ENCODE data around the gene FAM168A.

The FAM168A gene

GRCh38 chr11:73632996-73633395 is 35.1 kb upstream of the FAM168A start:
- Histone ChIP-seq H3K27me3 (ENCODE audit: insufficient read depth, low read length) (peaks cover 27% of the 10 kb centered on the region; the same call in 1 of the 2 replicates), H3K9ac (ENCODE audit: low read depth, low read length) (no peak overlapping the region), H3K27ac (ENCODE audit: low read depth, low read length) (no peak overlapping the region), H3K4me1 (ENCODE audit: insufficient read depth, low read length) (peaks cover 27% of the 10 kb centered on the region), H3K4me3 (ENCODE audit: low read length) (no peak overlapping the region), H3K36me3 (ENCODE audit: insufficient read depth, low read length) (no peaks in the 10 kb centered on the region), H3K9me3 (ENCODE audit: insufficient read depth, low read depth, low read length) (no peaks in the 10 kb centered on the region)
- WGBS, result 87% methylated on average over 4 of the region's 4 CpGs

- 78% methylated on average over 7 of the region's 7 CpGs for WGBS
- Histone ChIP-seq H3K27me3 (ENCODE audit: insufficient read depth, low read length) (peaks cover 44% of the 10 kb centered on the region; the same call in 1 of the 2 replicates), H3K27ac (ENCODE audit: low read depth, low read length) (no peak overlapping the region), H3K4me3 (ENCODE audit: low read length) (no peak overlapping the region), H3K9ac (ENCODE audit: low read depth, low read length) (no peak overlapping the region), H3K36me3 (ENCODE audit: insufficient read depth, low read length) (no peaks in the 10 kb centered on the region), H3K4me1 (ENCODE audit: insufficient read depth, low read length) (peaks cover 30% of the 10 kb centered on the region), H3K9me3 (ENCODE audit: insufficient read depth, low read depth, low read length) (no peaks in the 10 kb centered on the region)
Observed at GRCh38 chr11:73629907-73630306, 32.0 kb upstream of the FAM168A start.

- Histone ChIP-seq H3K27me3 (ENCODE audit: insufficient read depth, low read length) (peaks cover 45% of the 10 kb centered on the region; the same call in 1 of the 2 replicates), H3K9ac (ENCODE audit: low read depth, low read length) (no peak overlapping the region), H3K27ac (ENCODE audit: low read depth, low read length) (no peak overlapping the region), H3K4me3 (ENCODE audit: low read length) (no peak overlapping the region), H3K4me1 (ENCODE audit: insufficient read depth, low read length) (peaks cover 21% of the 10 kb centered on the region), H3K9me3 (ENCODE audit: insufficient read depth, low read depth, low read length) (no peaks in the 10 kb centered on the region), H3K36me3 (ENCODE audit: insufficient read depth, low read length) (no peaks in the 10 kb centered on the region)
- WGBS, result 47% methylated on average over 19 of the region's 19 CpGs
Observed at GRCh38 chr11:73625696-73626318, 27.9 kb upstream of the FAM168A start.

- H3K27me3 ChIP-seq (ENCODE audit: insufficient read depth, low read length), result peaks cover 28% of the 10 kb centered on the region; the same call in 1 of the 2 replicates
- peaks cover 9% of the 10 kb centered on the region; the same call in 1 of the 2 replicates for H3K4me1 ChIP-seq (ENCODE audit: insufficient read depth, low read length)
- no peaks in the 10 kb centered on the region for H3K9me3 ChIP-seq (ENCODE audit: insufficient read depth, low read depth, low read length)
- H3K9ac ChIP-seq (ENCODE audit: low read depth, low read length), result no peak overlapping the region
- no peak overlapping the region for H3K4me3 ChIP-seq (ENCODE audit: low read length)
- WGBS, result 96% methylated on average over 3 of the region's 3 CpGs
- H3K36me3 ChIP-seq (ENCODE audit: insufficient read depth, low read length), result no peaks in the 10 kb centered on the region
- H3K27ac ChIP-seq (ENCODE audit: low read depth, low read length), result no peak overlapping the region
Observed at GRCh38 chr11:73623686-73624085, 25.8 kb upstream of the FAM168A start.

- WGBS, result 78% methylated on average over 4 of the region's 4 CpGs
- no peak overlapping the region for H3K9ac ChIP-seq (ENCODE audit: low read depth, low read length)
- no peak overlapping the region for H3K27ac ChIP-seq (ENCODE audit: low read depth, low read length)
- H3K4me1 ChIP-seq (ENCODE audit: insufficient read depth, low read length), result peaks cover 4% of the 10 kb centered on the region; the same call in 1 of the 2 replicates
- no peaks in the 10 kb centered on the region for H3K36me3 ChIP-seq (ENCODE audit: insufficient read depth, low read length)
- H3K4me3 ChIP-seq (ENCODE audit: low read length), result no peak overlapping the region
- H3K9me3 ChIP-seq (ENCODE audit: insufficient read depth, low read depth, low read length), result no peaks in the 10 kb centered on the region
- peaks cover 25% of the 10 kb centered on the region; the same call in 1 of the 2 replicates for H3K27me3 ChIP-seq (ENCODE audit: insufficient read depth, low read length)
Observed at GRCh38 chr11:73622926-73623593, 25.1 kb upstream of the FAM168A start.

- Histone ChIP-seq H3K27me3 (ENCODE audit: insufficient read depth, low read length) (no peaks in the 10 kb centered on the region), H3K36me3 (ENCODE audit: insufficient read depth, low read length) (no peaks in the 10 kb centered on the region), H3K9ac (ENCODE audit: low read depth, low read length) (no peak overlapping the region), H3K9me3 (ENCODE audit: insufficient read depth, low read depth, low read length) (no peaks in the 10 kb centered on the region), H3K27ac (ENCODE audit: low read depth, low read length) (no peak overlapping the region), H3K4me1 (ENCODE audit: insufficient read depth, low read length) (no peaks in the 10 kb centered on the region), H3K4me3 (ENCODE audit: low read length) (no peak overlapping the region)
Observed at GRCh38 chr11:73614591-73614990, 16.7 kb upstream of the FAM168A start.

GRCh38 chr11:73612601-73613140 is 14.8 kb upstream of the FAM168A start:
- Histone ChIP-seq H3K4me3 (ENCODE audit: low read length) (no peak overlapping the region), H3K36me3 (ENCODE audit: insufficient read depth, low read length) (no peaks in the 10 kb centered on the region), H3K27me3 (ENCODE audit: insufficient read depth, low read length) (no peaks in the 10 kb centered on the region), H3K9ac (ENCODE audit: low read depth, low read length) (no peak overlapping the region), H3K27ac (ENCODE audit: low read depth, low read length) (no peak overlapping the region), H3K4me1 (ENCODE audit: insufficient read depth, low read length) (no peaks in the 10 kb centered on the region), H3K9me3 (ENCODE audit: insufficient read depth, low read depth, low read length) (no peaks in the 10 kb centered on the region)
- 92% methylated on average over 4 of the region's 5 CpGs for WGBS

GRCh38 chr11:73598719-73599379 is 937 bp upstream of the FAM168A start:
- Histone ChIP-seq H3K36me3 (ENCODE audit: insufficient read depth, low read length) (no peaks in the 10 kb centered on the region), H3K27me3 (ENCODE audit: insufficient read depth, low read length) (no peaks in the 10 kb centered on the region), H3K4me3 (ENCODE audit: low read length) (peak overlapping the region; percentile 71), H3K9ac (ENCODE audit: low read depth, low read length) (peak overlapping the region; percentile 59), H3K4me1 (ENCODE audit: insufficient read depth, low read length) (peaks cover 27% of the 10 kb centered on the region), H3K9me3 (ENCODE audit: insufficient read depth, low read depth, low read length) (no peaks in the 10 kb centered on the region), H3K27ac (ENCODE audit: low read depth, low read length) (0 out of 2 replicates have a peak overlapping the region, but pooled peaks have one; percentile 17)
- WGBS, result 45% methylated on average over 17 of the region's 20 CpGs

- Histone ChIP-seq H3K27me3 (ENCODE audit: insufficient read depth, low read length) (no peaks in the 10 kb centered on the region), H3K9me3 (ENCODE audit: insufficient read depth, low read depth, low read length) (no peaks in the 10 kb centered on the region), H3K36me3 (ENCODE audit: insufficient read depth, low read length) (no peaks in the 10 kb centered on the region), H3K4me3 (ENCODE audit: low read length) (peak overlapping the region; percentile 71), H3K9ac (ENCODE audit: low read depth, low read length) (peak overlapping the region; percentile 73), H3K4me1 (ENCODE audit: insufficient read depth, low read length) (peaks cover 27% of the 10 kb centered on the region), H3K27ac (ENCODE audit: low read depth, low read length) (peak overlapping the region; percentile 72)
- WGBS, result under 1% methylated on average over 26 of the region's 27 CpGs
Observed at GRCh38 chr11:73597336-73597955, 466 bp downstream of the FAM168A start.

- Histone ChIP-seq H3K36me3 (ENCODE audit: insufficient read depth, low read length) (no peaks in the 10 kb centered on the region), H3K9me3 (ENCODE audit: insufficient read depth, low read depth, low read length) (no peaks in the 10 kb centered on the region), H3K4me3 (ENCODE audit: low read length) (peak overlapping the region; percentile 71), H3K27me3 (ENCODE audit: insufficient read depth, low read length) (no peaks in the 10 kb centered on the region), H3K27ac (ENCODE audit: low read depth, low read length) (no peak overlapping the region), H3K4me1 (ENCODE audit: insufficient read depth, low read length) (peaks cover 27% of the 10 kb centered on the region), H3K9ac (ENCODE audit: low read depth, low read length) (no peak overlapping the region)
- 80% methylated on average over 2 of the region's 2 CpGs for WGBS
Observed at GRCh38 chr11:73596547-73596946, 1.4 kb downstream of the FAM168A start.

GRCh38 chr11:73592640-73593039 is 5.3 kb downstream of the FAM168A start:
- Histone ChIP-seq H3K9ac (ENCODE audit: low read depth, low read length) (no peak overlapping the region), H3K4me3 (ENCODE audit: low read length) (no peak overlapping the region), H3K36me3 (ENCODE audit: insufficient read depth, low read length) (no peaks in the 10 kb centered on the region), H3K4me1 (ENCODE audit: insufficient read depth, low read length) (peaks cover 30% of the 10 kb centered on the region), H3K27ac (ENCODE audit: low read depth, low read length) (no peak overlapping the region), H3K9me3 (ENCODE audit: insufficient read depth, low read depth, low read length) (no peaks in the 10 kb centered on the region), H3K27me3 (ENCODE audit: insufficient read depth, low read length) (no peaks in the 10 kb centered on the region)
- 98% methylated on average over 3 of the region's 3 CpGs for WGBS
